OCI-LY3 (cell line): ENCODE data around the gene B3GNT4.
"Not testable (repeated sequence)": the region's sequence is repeated elsewhere in the genome, so short reads cannot be mapped to it uniquely, and the experiment has no call there.

Experiments
- H2AFZ ChIP-seq: fragments of 200-600, 300-600 bp; shearing (Covaris generic); 2 replicates; pipeline ENCODE4 v1.6.0; 2014; ENCODE audit warnings: antibody characterized with exemption, low read depth, low read length
- H3K27ac ChIP-seq: fragments of 200-600, 300-600 bp; sonication (generic); 2 replicates; pipeline ENCODE4 v1.5.1; 2014; ENCODE audit warnings: mild to moderate bottlenecking, low read length, moderate library complexity, mixed read lengths
- H3K27me3 ChIP-seq: fragments of 200-600, 300-600 bp; sonication (generic); 2 replicates; pipeline ENCODE4 v1.6.1; 2014; ENCODE audit warnings: low read depth, low read length, mixed read lengths
- H3K36me3 ChIP-seq: fragments of 200-600, 300-600 bp; sonication (generic); replicated peaks from 2 replicates; pipeline ENCODE3; 2014; ENCODE audit warnings: low read depth, low read length, mixed read lengths
- H3K4me1 ChIP-seq: fragments of 300-600, 200-600 bp; sonication (generic); 2 replicates; pipeline ENCODE4 v1.6.1; 2014; ENCODE audit warnings: low read length, mixed read lengths
- H3K4me2 ChIP-seq: fragments of 200-600, 300-600 bp; sonication (generic); 2 replicates; pipeline ENCODE4 v1.6.1; 2014; ENCODE audit warnings: low read length, mixed read lengths
- H3K4me3 ChIP-seq: fragments of 300-600, 200-600 bp; sonication (generic); 2 replicates; pipeline ENCODE4 v1.5.1; 2014; ENCODE audit warnings: antibody characterized with exemption, mild to moderate bottlenecking, low read length, moderate library complexity
- H3K79me2 ChIP-seq: fragments of 300-600, 200-600 bp; shearing (Covaris generic); 2 replicates; pipeline ENCODE4 v1.6.1; 2014; ENCODE audit warnings: mild to moderate bottlenecking, low read length, mixed read lengths
- H3K9ac ChIP-seq: fragments of 300-600, 200-600 bp; shearing (Covaris generic); 2 replicates; pipeline ENCODE4 v1.6.0; 2014; ENCODE audit warnings: mild to moderate bottlenecking, low read length, moderate library complexity
- H3K9me3 ChIP-seq: fragments of 200-600, 300-600 bp; shearing (Covaris generic); 2 replicates; pipeline ENCODE4 v1.6.1; 2014; ENCODE audit warnings: low read length, mixed read lengths; ENCODE audit not compliant: insufficient read depth
- H4K20me1 ChIP-seq: fragments of 200-600, 300-600 bp; sonication (generic); 2 replicates; pipeline ENCODE4 v1.6.1; 2016; ENCODE audit warnings: low read length, mixed read lengths; ENCODE audit not compliant: insufficient read depth
- EZH2phosphoT487 ChIP-seq: fragments of 200-600 bp; shearing (Covaris generic); IDR thresholded peaks from 2 replicates; pipeline ENCODE4 v1.6.1; 2018; ENCODE audit warnings: antibody characterized with exemption, mixed run types, low read depth
- TF ChIP-seq, protein P1 (sequence below): fragments of 200-600, 300-600 bp; sonication (generic); IDR thresholded peaks from 2 replicates; pipeline ENCODE4 v1.5.1; 2014; ENCODE audit warnings: antibody characterized with exemption, low read length, low read depth

Gene B3GNT4

DNA sequence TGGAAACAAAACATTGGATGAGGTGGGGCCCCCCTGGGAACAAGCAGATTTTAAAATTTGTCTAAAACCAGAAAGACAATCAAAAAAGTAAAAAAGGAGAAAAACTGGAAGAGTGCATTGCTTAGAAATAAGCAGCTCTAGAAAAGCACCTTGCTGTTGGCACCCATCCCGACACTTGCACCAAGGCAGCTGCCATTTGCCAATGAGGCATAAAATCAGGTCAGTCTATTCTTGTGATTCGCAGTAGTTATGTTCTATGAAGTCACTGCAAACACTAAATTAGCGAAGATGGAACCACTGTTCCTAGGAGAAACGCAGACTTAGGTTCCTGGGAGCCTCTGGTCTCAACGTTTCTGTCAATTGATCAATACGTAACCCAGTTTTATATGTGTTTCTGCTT lies 46.5 kb downstream of the B3GNT4 start:
- peaks cover 4% of the 10 kb centered on the region for H3K36me3 ChIP-seq
- no peak overlapping the region for H3K9ac ChIP-seq

DNA sequence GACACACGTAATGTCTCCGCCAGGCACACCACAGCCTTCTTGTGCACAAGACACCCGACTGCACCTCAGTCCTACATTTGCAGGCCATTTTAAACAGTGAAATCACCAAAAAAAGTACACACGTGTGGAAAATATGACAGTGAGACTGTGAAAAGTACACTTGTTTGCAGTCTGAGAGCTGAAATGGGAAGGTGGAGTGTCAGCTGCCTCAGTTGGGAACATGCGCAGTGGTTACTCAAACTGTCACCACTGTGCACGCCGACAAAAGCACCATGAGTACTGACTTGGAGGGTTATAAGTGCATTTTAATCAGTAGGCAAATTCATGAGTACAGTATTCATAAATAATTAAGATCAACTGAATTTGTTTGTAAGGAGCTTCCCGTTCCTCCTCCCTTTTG lies 47.0 kb downstream of the B3GNT4 start:
- H2AFZ ChIP-seq, result no peak overlapping the region
- peaks cover 4% of the 10 kb centered on the region for H3K36me3 ChIP-seq
- no peak overlapping the region for H3K27ac ChIP-seq
- H4K20me1 ChIP-seq, result no peaks in the 10 kb centered on the region
- H3K4me1 ChIP-seq, result no peaks in the 10 kb centered on the region
- no peak overlapping the region for H3K9ac ChIP-seq
- H3K27me3 ChIP-seq, result no peaks in the 10 kb centered on the region
- no peaks in the 10 kb centered on the region for H3K9me3 ChIP-seq
- H3K79me2 ChIP-seq, result no peaks in the 10 kb centered on the region
- TF ChIP-seq EZH2phosphoT487, result no peak
- TF ChIP-seq, protein P1, sequence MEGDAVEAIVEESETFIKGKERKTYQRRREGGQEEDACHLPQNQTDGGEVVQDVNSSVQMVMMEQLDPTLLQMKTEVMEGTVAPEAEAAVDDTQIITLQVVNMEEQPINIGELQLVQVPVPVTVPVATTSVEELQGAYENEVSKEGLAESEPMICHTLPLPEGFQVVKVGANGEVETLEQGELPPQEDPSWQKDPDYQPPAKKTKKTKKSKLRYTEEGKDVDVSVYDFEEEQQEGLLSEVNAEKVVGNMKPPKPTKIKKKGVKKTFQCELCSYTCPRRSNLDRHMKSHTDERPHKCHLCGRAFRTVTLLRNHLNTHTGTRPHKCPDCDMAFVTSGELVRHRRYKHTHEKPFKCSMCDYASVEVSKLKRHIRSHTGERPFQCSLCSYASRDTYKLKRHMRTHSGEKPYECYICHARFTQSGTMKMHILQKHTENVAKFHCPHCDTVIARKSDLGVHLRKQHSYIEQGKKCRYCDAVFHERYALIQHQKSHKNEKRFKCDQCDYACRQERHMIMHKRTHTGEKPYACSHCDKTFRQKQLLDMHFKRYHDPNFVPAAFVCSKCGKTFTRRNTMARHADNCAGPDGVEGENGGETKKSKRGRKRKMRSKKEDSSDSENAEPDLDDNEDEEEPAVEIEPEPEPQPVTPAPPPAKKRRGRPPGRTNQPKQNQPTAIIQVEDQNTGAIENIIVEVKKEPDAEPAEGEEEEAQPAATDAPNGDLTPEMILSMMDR, result no peak
- H3K4me3 ChIP-seq, result no peak overlapping the region
- no peak overlapping the region for H3K4me2 ChIP-seq

More for the DNA sequence above, 46.5 kb downstream of the B3GNT4 start:
- no peak for TF ChIP-seq EZH2phosphoT487
- TF ChIP-seq, protein P1, result no peak
- Histone ChIP-seq H2AFZ (no peak overlapping the region), H3K9me3 (no peaks in the 10 kb centered on the region), H3K79me2 (no peaks in the 10 kb centered on the region), H4K20me1 (no peaks in the 10 kb centered on the region), H3K27ac (no peak overlapping the region), H3K4me2 (no peak overlapping the region), H3K27me3 (no peaks in the 10 kb centered on the region), H3K4me1 (no peaks in the 10 kb centered on the region), H3K4me3 (no peak overlapping the region)

DNA sequence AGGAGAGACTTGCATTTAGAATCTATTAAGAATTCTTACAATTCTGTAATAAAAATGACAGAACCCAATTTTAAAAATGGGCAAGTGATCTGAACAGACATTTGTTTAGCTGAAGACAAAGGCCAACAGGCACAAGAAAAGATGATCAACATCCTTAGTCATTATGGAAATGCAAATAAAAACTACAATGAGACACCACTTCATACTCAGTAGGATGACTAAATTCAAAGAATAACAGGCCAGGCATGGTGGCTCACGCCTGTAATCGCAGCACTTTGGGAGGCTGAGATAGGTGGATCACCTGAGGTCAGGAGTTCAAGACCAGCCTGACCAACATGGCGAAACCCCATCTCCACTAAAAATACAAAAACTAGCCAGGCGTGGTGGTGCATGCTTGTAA lies 55.0 kb downstream of the B3GNT4 start:
- not testable (repeated sequence) for H3K9me3 ChIP-seq, H3K36me3 ChIP-seq, H3K27me3 ChIP-seq, H4K20me1 ChIP-seq, H3K4me1 ChIP-seq, H2AFZ ChIP-seq, H3K79me2 ChIP-seq, H3K4me3 ChIP-seq, H3K27ac ChIP-seq, H3K9ac ChIP-seq, H3K4me2 ChIP-seq
